Cardiac fibroblast (primary cell): Measurements from ENCODE around the gene HOXB6.
A peak's percentile ranks its signal among the peaks of the same experiment; 100 is the strongest.

ENCODE experiments used
- DNase-seq, 2 donors: peaks; one replicate each; pipeline versions ENCODE4 v3.0.0 to v3.0.0-alpha.2; 2010; ENCODE audit warnings: low read depth in 2 of 2
- H3K4me3 ChIP-seq, 2 donors: replicated peaks in 1 of 2; 1 replicate in 1 of 2; 2 replicates in 1 of 2; pipeline ENCODE4 v1.5.1; 2011; ENCODE audit warnings: low read depth in 2 of 2, low read length in 2 of 2, mild to moderate bottlenecking in 2 of 2, moderate library complexity in 1 of 2
- CTCF ChIP-seq: IDR thresholded peaks from one replicate; pipeline ENCODE4 v1.5.1; 2011; ENCODE audit warnings: low read depth, mild to moderate bottlenecking, low read length, inconsistent platforms

HOXB6 gene

DNA sequence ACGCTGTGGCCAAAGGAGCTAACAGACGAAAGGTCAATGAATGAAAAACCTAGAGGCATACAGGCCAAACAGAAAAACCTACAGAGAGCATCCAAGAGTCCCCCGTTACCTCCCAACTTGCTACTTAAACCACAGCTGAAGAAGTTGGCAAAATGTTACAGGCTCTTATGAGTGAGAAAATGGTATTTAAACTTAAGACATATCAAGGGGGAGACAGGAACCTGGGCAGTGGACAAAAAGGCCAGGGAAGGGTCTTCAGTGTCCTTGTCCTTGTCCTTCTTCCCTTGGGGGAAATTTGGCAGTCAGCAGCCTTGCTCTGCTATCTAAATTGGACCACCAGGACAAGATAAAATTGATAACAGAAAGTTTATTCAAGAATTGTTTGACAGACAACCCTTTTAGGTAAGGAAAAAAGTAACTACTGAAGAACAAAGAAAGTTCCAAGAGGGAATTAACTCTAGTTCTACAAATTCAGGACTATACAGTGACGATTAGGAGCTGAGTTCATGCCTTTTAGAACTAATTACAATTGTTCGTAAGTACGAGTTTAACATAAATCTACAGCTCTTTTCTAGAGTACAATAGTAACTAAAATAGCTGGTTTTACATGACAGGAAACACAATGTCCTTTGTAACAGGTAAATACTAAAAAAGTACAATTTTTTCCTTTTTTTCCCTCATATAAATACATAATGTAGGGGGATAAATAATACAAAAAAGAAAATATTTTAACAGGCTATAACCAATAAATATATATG is 56.1 kb downstream of the HOXB6 start:
- TF ChIP-seq CTCF, result no peak
- H3K4me3 ChIP-seq, result no peak overlapping the region

GRCh38 chr17:48547808-48548522 is 56.8 kb downstream of the HOXB6 start:
- no peak for TF ChIP-seq CTCF
- DNase-seq, result peak; percentile 69 to 71

More for the DNA sequence above, 56.1 kb downstream of the HOXB6 start:
- DNase-seq, result no peak

DNA sequence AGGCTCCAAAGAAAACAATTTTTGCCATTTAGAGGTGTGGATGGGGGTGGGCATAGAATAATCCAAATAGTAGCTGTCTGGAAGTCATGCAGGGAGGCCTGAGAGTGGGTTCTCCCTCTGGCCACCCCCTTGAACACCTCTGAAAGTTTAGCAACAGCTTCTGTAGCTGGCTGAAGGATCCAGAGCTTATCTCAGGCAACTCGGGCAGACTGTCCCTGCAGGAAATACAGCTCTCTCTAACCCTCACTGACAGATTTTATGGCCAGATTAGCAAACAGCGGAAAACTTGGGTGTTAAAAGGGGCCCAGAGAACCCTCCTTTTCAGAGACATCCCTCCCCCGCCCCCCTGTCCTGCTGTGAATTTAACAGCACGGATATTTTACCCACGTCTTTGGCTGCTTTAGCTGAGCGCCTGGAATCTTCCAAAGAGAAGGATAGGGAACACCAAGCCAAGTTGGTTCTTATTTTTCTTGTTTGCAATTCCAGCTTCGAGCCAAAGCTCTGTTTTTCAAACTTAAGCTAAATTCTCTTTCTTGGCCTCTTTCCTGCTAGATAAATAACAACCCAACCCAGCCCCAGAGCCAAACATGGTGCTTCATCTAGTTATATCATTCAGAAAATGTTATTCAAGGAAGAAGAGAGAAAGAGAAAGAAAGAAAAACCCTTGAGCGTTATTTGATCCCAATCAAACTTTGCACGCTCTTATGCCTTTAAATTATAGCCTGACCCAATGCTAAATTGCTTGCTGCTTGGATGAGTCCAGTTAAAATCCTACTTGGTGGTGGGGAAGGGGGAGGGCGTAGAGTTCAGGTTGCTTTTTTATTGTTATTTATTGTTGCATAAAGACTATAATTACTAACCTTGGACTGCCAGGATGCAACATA is 57.6 kb downstream of the HOXB6 start:
- TF ChIP-seq CTCF, result no peak
- peak; percentile 36 to 56 for DNase-seq
- H3K4me3 ChIP-seq, result peak overlapping the region; percentile 15 to 38

More at GRCh38 chr17:48547808-48548522, 56.8 kb downstream of the HOXB6 start:
- H3K4me3 ChIP-seq, result peak overlapping the region in 1 of 2 donors; percentile 38

DNA sequence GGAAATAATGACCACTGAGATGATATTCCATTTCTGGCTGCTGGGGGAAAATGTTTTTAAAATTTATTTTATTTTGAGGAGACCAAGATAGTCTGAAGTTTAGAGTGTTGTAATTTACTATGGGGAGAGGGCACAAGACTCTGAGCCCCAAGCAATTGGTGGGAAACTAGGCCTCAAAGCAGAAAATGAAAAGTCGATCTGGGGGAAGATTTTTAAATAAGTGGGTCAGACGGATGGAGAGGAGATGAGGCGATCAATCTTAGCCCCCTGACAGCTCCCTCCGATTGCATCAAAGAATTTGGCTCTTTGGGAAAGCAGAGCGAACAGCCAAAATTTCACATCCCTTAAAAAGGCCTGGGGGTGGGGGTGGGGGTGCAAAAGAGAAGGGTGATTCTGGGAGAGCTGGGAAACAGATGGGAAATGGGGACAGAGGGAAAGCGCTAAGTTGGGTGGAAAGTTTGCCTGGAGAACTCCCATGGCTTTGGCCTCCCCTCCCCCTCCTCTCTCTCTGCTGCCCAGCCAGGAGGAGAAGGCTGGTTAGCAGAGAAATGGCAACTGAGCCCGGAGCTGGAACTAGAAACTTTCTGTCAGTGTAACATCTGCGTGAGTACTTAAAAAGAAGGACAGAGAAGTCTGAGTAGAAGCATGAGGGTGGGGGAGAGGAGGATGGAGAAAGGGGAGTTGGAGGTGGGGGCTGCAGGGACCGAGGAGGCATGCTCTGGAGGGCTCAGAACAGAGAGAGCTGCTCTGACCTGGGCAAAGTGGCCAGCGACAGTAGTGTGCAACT is 58.5 kb downstream of the HOXB6 start:
- DNase-seq, result peak; percentile 30 to 54
- peak overlapping the region; percentile 15 to 38 for H3K4me3 ChIP-seq
- no peak for TF ChIP-seq CTCF
